ENCODE measurements around the gene CACNB4.

The CACNB4 gene

GRCh38 chr2:151783133-151783520 lies 315.7 kb downstream of the CACNB4 start:
- H3K4me3 ChIP-seq (ENCODE audit: low read depth, low read length), result no peak overlapping the region
- TF ChIP-seq CTCF (IDR thresholded peaks at IDR 0.05; ENCODE audit: low read depth, low read length, missing control alignments), result no peak
- in situ Hi-C loops (cut with HindIII; ENCODE audit: low sequenced_read_pairs), result no loop called here
- no peak for DNase-seq (ENCODE audit: low read depth)
